Endothelial cell of umbilical vein (primary cell): ENCODE results near the gene ZMYM4. TPM values are rescaled to one million over a fixed set of nuclear protein-coding genes. Genes with fewer than 3 reads are reported as not detected.

Source experiments
- BruUV-seq: library from RNA; stranded (reverse); fragments of 400-500 nt; replicated peaks from 2 replicates; lab custom pipeline; 2021; lab: Mats Ljungman, UMichigan
- CTCF ChIA-PET: fragments of 300-600, 350-600 bp; sonication (Branson Sonifier 250); formaldehyde crosslinking; loops from one replicate; lab custom pipeline; 2021; ENCODE audit warnings: antibody characterized with exemption, inconsistent platforms; lab: Charles Lee
- POLR2A ChIA-PET: fragments of 300-600, 350-600 bp; sonication (Branson Sonifier 250); formaldehyde crosslinking; loops from one replicate; lab custom pipeline; 2021; ENCODE audit warnings: antibody characterized with exemption, inconsistent platforms; lab: Charles Lee
- DNase-seq: peaks from one replicate; pipeline ENCODE4 v3.0.0-alpha.2; 2011; ENCODE audit warnings: low read depth, low spot score
- FAIRE-seq: peaks from 2 replicates; lab custom pipeline; 2011; peaks lifted over from hg19 to GRCh38; lab: Jason Lieb, UNC
- H2AFZ ChIP-seq: 2 replicates; pipeline ENCODE4 v1.6.0; 2012; ENCODE audit warnings: low read depth, low read length, control low read depth, inconsistent platforms
- H3K27ac ChIP-seq: 2 replicates; pipeline ENCODE4 v1.5.1; 2011; ENCODE audit warnings: low read depth, mild to moderate bottlenecking, control low read depth, low read length, moderate library complexity; ENCODE audit not compliant: insufficient read depth
- H3K27me3 ChIP-seq, 2 experiments: 2 replicates each; pipeline versions ENCODE4 v1.6.0 to v1.6.1; 2011; ENCODE audit warnings: low read length in 2 of 2, mixed read lengths in 1 of 2; ENCODE audit not compliant: control insufficient read depth in 2 of 2, insufficient read depth in 2 of 2
- H3K36me3 ChIP-seq, 2 experiments: 2 replicates in 1 of 2; 3 replicates in 1 of 2; pipeline ENCODE4 v1.5.1; 2011; ENCODE audit warnings: low read length in 2 of 2, mild to moderate bottlenecking in 1 of 2, moderate library complexity in 1 of 2; ENCODE audit not compliant: control insufficient read depth in 2 of 2, insufficient read depth in 2 of 2; ENCODE audit errors: extremely low read depth in 1 of 2
- H3K4me1 ChIP-seq: 3 replicates; pipeline ENCODE4 v1.5.1; 2011; ENCODE audit warnings: mild to moderate bottlenecking, low read length; ENCODE audit not compliant: control insufficient read depth, insufficient read depth; ENCODE audit errors: extremely low read depth
- H3K4me2 ChIP-seq: 2 replicates; pipeline ENCODE4 v1.6.1; 2011; ENCODE audit warnings: low read length, control low read depth, mixed read lengths; ENCODE audit not compliant: insufficient read depth
- H3K4me3 ChIP-seq, 3 experiments: fragments of 200-600 bp in 1 of 3; sonication (generic), shearing (Covaris generic) in 1 of 3; replicated peaks in 1 of 3; 2 replicates each; pipeline ENCODE4 v1.5.1; 2011 to 2016; ENCODE audit warnings: control low read depth in 3 of 3, low read length in 3 of 3, mild to moderate bottlenecking in 2 of 3, inconsistent platforms in 1 of 3, low read depth in 1 of 3, moderate library complexity in 1 of 3; ENCODE audit not compliant: insufficient read depth in 1 of 3
- H3K79me2 ChIP-seq: 2 replicates; pipeline ENCODE4 v1.6.0; 2012; ENCODE audit warnings: low read length, inconsistent platforms; ENCODE audit not compliant: control insufficient read depth, insufficient read depth
- H3K9ac ChIP-seq: replicated peaks from 2 replicates; pipeline ENCODE3; 2011; ENCODE audit warnings: low read length, control low read depth; ENCODE audit not compliant: insufficient read depth; ENCODE audit errors: extremely low read depth
- H3K9me1 ChIP-seq: replicated peaks from 3 replicates; pipeline ENCODE4 v1.6.0; 2011; ENCODE audit warnings: mild to moderate bottlenecking, low read length; ENCODE audit not compliant: control insufficient read depth, insufficient read depth; ENCODE audit errors: extremely low read depth
- H3K9me3 ChIP-seq: replicated peaks from 2 replicates; pipeline ENCODE4 v1.5.1; 2012; ENCODE audit warnings: low read length, inconsistent platforms; ENCODE audit not compliant: control insufficient read depth, insufficient read depth
- H4K20me1 ChIP-seq: replicated peaks from 2 replicates; pipeline ENCODE3; 2011; ENCODE audit warnings: mild to moderate bottlenecking, low read length; ENCODE audit not compliant: control insufficient read depth, insufficient read depth; ENCODE audit errors: extremely low read depth
- EZH2 ChIP-seq: IDR thresholded peaks from 2 replicates; pipeline ENCODE4 v1.6.1; 2012; ENCODE audit warnings: borderline replicate concordance, low read depth, mild to moderate bottlenecking, moderate library complexity, low read length, inconsistent platforms; ENCODE audit not compliant: severe bottlenecking
- FOS ChIP-seq: IDR thresholded peaks from 2 replicates; pipeline ENCODE4 v1.6.1; 2011; ENCODE audit warnings: mild to moderate bottlenecking, low read length, moderate library complexity, borderline replicate concordance; ENCODE audit not compliant: insufficient read depth
- GATA2 ChIP-seq: IDR thresholded peaks from 2 replicates; pipeline ENCODE4 v1.7.0; 2011; ENCODE audit warnings: low read depth, mild to moderate bottlenecking, moderate library complexity, mixed read lengths, low read length; ENCODE audit not compliant: insufficient read length, insufficient read depth
- JUN ChIP-seq: IDR thresholded peaks from 2 replicates; pipeline ENCODE4 v1.6.1; 2011; ENCODE audit warnings: borderline replicate concordance, low read depth; ENCODE audit not compliant: insufficient read length, insufficient read depth
- MYC ChIP-seq: IDR thresholded peaks from one replicate; pipeline ENCODE4 v1.6.1; 2011; ENCODE audit warnings: mild to moderate bottlenecking, low read depth, low read length
- POLR2A ChIP-seq: IDR thresholded peaks from 2 replicates; pipeline ENCODE4 v1.6.1; 2012; ENCODE audit warnings: low read depth, mild to moderate bottlenecking, control low read depth, low read length
- POLR2AphosphoS5 ChIP-seq: IDR thresholded peaks from 2 replicates; pipeline ENCODE4 v1.6.1; 2012; ENCODE audit warnings: low read depth, mild to moderate bottlenecking, control low read depth, low read length, moderate library complexity; ENCODE audit not compliant: insufficient read depth
- dilution Hi-C: fragments of 300-500 bp; cut with MboI; formaldehyde crosslinking; loops from one replicate; pipeline ENCODE4 v1.15.0; 2019; ENCODE audit warnings: low sequenced_read_pairs; ENCODE audit not compliant: extremely low pct_ligation_motif_present
- intact Hi-C: fragments of 100-400 bp; cut with micrococcal nuclease; formaldehyde crosslinking; loops from one replicate; pipeline ENCODE4 v1.10.0; 2022
- polyA plus RNA-seq, 4 experiments: library from polyadenylated mRNA; depleted of rRNA in 3 of 4; stranded (reverse) in 3 of 4; unstranded in 1 of 4; fragments of >200 nt; gene quantifications; 2 replicates each; pipeline versions ENCODE4 v1.2.1 to v1.2.3, GENCODE V29; 2011 to 2012; ENCODE audit warnings: missing spikeins in 1 of 4
- total RNA-seq: library from RNA; stranded (reverse); gene quantifications from 2 replicates; pipeline ENCODE4 v1.2.3, GENCODE V29; 2021
- TF ChIP-seq, protein P1 (sequence below): IDR thresholded peaks from 2 replicates; pipeline ENCODE4 v1.6.1; 2011; ENCODE audit not compliant: insufficient read depth, insufficient read length
- TF ChIP-seq, protein P2 (sequence below), 2 donors: IDR thresholded peaks; 1 replicate in 1 of 2; 2 replicates in 1 of 2; pipeline ENCODE4 v1.5.1; 2011; ENCODE audit warnings: low read length in 2 of 2, mild to moderate bottlenecking in 2 of 2, moderate library complexity in 2 of 2, control low read depth in 1 of 2, inconsistent platforms in 1 of 2, low read depth in 1 of 2; ENCODE audit not compliant: insufficient read depth in 1 of 2; ENCODE audit errors: extremely low read depth in 1 of 2

ZMYM4 gene
- total and polyA plus RNA-seq, 2 donors (not counting 3 experiments of a cell fraction or from before 2014, with no cell fraction given): 15.3 to 65.0 TPM

DNA sequence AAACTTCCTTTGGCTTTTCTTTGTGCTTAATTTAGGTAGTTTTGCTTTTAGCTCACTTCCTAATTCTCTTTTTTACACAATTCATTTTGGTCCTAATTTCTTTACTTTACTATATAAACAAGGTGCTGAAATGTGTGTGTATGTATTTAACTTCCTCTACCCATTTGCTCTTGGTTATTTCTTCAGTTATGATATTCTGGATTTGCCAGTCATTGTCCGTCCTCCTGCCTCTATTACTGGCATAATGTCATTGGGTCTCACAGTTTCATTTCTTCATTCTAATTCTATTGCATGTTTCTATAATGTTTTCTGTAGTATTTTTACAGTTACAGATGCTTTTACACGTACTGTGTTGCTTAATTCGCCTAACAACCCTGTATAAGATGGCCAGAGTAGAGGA, 96.2 kb downstream of the ZMYM4 start:
- no peak overlapping the region for H3K4me3 ChIP-seq
- ChIA-PET POLR2A (no interaction called here), CTCF (no interaction called here)
- no peak overlapping the region for H3K27ac ChIP-seq
- TF ChIP-seq POLR2AphosphoS5 (no peak), EZH2 (no peak), MYC (no peak), FOS (no peak), POLR2A (no peak), GATA2 (no peak), JUN (no peak)
- TF ChIP-seq, protein P1, sequence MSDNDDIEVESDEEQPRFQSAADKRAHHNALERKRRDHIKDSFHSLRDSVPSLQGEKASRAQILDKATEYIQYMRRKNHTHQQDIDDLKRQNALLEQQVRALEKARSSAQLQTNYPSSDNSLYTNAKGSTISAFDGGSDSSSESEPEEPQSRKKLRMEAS: no peak
- TF ChIP-seq, protein P2, sequence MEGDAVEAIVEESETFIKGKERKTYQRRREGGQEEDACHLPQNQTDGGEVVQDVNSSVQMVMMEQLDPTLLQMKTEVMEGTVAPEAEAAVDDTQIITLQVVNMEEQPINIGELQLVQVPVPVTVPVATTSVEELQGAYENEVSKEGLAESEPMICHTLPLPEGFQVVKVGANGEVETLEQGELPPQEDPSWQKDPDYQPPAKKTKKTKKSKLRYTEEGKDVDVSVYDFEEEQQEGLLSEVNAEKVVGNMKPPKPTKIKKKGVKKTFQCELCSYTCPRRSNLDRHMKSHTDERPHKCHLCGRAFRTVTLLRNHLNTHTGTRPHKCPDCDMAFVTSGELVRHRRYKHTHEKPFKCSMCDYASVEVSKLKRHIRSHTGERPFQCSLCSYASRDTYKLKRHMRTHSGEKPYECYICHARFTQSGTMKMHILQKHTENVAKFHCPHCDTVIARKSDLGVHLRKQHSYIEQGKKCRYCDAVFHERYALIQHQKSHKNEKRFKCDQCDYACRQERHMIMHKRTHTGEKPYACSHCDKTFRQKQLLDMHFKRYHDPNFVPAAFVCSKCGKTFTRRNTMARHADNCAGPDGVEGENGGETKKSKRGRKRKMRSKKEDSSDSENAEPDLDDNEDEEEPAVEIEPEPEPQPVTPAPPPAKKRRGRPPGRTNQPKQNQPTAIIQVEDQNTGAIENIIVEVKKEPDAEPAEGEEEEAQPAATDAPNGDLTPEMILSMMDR (IDR thresholded peaks at IDR 0.05; ENCODE audit: extremely low read depth in 1 of 2, insufficient read depth in 1 of 2, low read depth in 1 of 2, low read length in 2 of 2): no peak
- peaks cover 3% of the 10 kb centered on the region for H3K79me2 ChIP-seq
- FAIRE-seq (no peak), DNase-seq (no peak)
- no peaks in the 10 kb centered on the region for H3K9me3 ChIP-seq
- no TSS peak for BruUV-seq
- H4K20me1 ChIP-seq: no peaks in the 10 kb centered on the region
- H3K4me1 ChIP-seq: peaks cover 10% of the 10 kb centered on the region
- no peak overlapping the region for H2AFZ ChIP-seq
- dilution Hi-C loops: no loop called here
- H3K4me2 ChIP-seq: no peak overlapping the region
- intact Hi-C loops: no loop called here
- no peaks in the 10 kb centered on the region for H3K27me3 ChIP-seq
- no peaks in the 10 kb centered on the region for H3K9me1 ChIP-seq
- no peaks in the 10 kb centered on the region for H3K36me3 ChIP-seq
- no peak overlapping the region for H3K9ac ChIP-seq
